HG03108 (cell line): ENCODE data around the gene BNIP3.
"Not testable (repeated sequence)": the region's sequence is repeated elsewhere in the genome, so short reads cannot be mapped to it uniquely, and the experiment has no call there.

Experiments used
- ATAC-seq: cut with Tn5 transposase; IDR thresholded peaks from one replicate; pipeline ENCODE4 v1.9.1; 2021; ENCODE audit warnings: moderate library complexity; ENCODE audit not compliant: unreplicated experiment

BNIP3 gene

GRCh38 chr10:131930586-131931330 lies 51.0 kb downstream of the BNIP3 start:
- no peak for ATAC-seq

GRCh38 chr10:131930150-131930549 lies 51.6 kb downstream of the BNIP3 start:
- no peak for ATAC-seq

- no peak for ATAC-seq
These were observed 52.4 kb downstream of the BNIP3 start for GRCh38 chr10:131929122-131929845.

GRCh38 chr10:131928248-131929095 lies 53.3 kb downstream of the BNIP3 start:
- peak; percentile 89 for ATAC-seq

GRCh38 chr10:131926743-131927595 lies 54.8 kb downstream of the BNIP3 start:
- no peak for ATAC-seq

GRCh38 chr10:131926253-131926652 lies 55.5 kb downstream of the BNIP3 start:
- ATAC-seq: no peak

GRCh38 chr10:131925716-131926115 lies 56.0 kb downstream of the BNIP3 start:
- ATAC-seq: no peak

- no peak for ATAC-seq
These were observed 56.6 kb downstream of the BNIP3 start for GRCh38 chr10:131925011-131925649.

- ATAC-seq: no peak
These were observed 58.5 kb downstream of the BNIP3 start for GRCh38 chr10:131923038-131923756.

- ATAC-seq: peak; percentile 77
These were observed 60.5 kb downstream of the BNIP3 start for GRCh38 chr10:131921184-131921583.

GRCh38 chr10:131920693-131921092 lies 61.0 kb downstream of the BNIP3 start:
- ATAC-seq: peak; percentile 11

- no peak for ATAC-seq
These were observed 61.6 kb downstream of the BNIP3 start for GRCh38 chr10:131920151-131920550.

GRCh38 chr10:131919461-131919860 lies 62.3 kb downstream of the BNIP3 start:
- not testable (repeated sequence) for ATAC-seq
